Cardiac muscle cell (in vitro differentiated cells and primary cell): ENCODE results near the gene MUCL3. TPM values are rescaled to one million over a fixed set of nuclear protein-coding genes. Genes with fewer than 3 reads are reported as not detected.

Source experiments
- DNase-seq, 2 donors: peaks; one replicate each; pipeline versions ENCODE4 v3.0.0 to v3.0.0-alpha.2; 2010 to 2017; ENCODE audit warnings: low read depth in 1 of 2, low spot score in 1 of 2
- H3K27ac ChIP-seq: fragments of 200-600 bp; sonication (generic); 2 replicates; pipeline ENCODE4 v1.5.1; 2016
- H3K27me3 ChIP-seq: fragments of 200-600 bp; sonication (generic); 2 replicates; pipeline ENCODE4 v1.6.0; 2016; ENCODE audit warnings: control low read depth
- H3K36me3 ChIP-seq: fragments of 200-600 bp; sonication (generic); 2 replicates; pipeline ENCODE4 v1.5.1; 2016; ENCODE audit warnings: control low read depth
- H3K4me1 ChIP-seq: fragments of 200-600 bp; sonication (generic); 2 replicates; pipeline ENCODE4 v1.8.1; 2017; ENCODE audit warnings: low read depth, mild to moderate bottlenecking, mixed run types
- H3K4me3 ChIP-seq: fragments of 200-600 bp; sonication (generic); 2 replicates; pipeline ENCODE4 v1.5.1; 2016; ENCODE audit warnings: mild to moderate bottlenecking
- H3K9me3 ChIP-seq: fragments of 200-600 bp; sonication (generic); 2 replicates; pipeline ENCODE4 v1.5.1; 2017; ENCODE audit warnings: low read depth, mild to moderate bottlenecking, control low read depth
- polyA plus RNA-seq: library from polyadenylated mRNA; unstranded; fragments of >200 nt; fragmentation: Nextera tagmentation; extraction: Ambion mirVana; gene quantifications from 2 replicates; pipeline ENCODE4 v1.2.1, GENCODE V29; 2016
- total RNA-seq: library from RNA; depleted of rRNA; stranded (reverse); fragments of >200 nt; gene quantifications from 2 replicates; pipeline ENCODE4 v1.2.3, GENCODE V29; 2016
- TF ChIP-seq, protein P1 (sequence below): IDR thresholded peaks from 2 replicates; pipeline ENCODE4 v1.5.1; 2012; ENCODE audit warnings: low read depth, mild to moderate bottlenecking, low read length

The MUCL3 gene, protein sequence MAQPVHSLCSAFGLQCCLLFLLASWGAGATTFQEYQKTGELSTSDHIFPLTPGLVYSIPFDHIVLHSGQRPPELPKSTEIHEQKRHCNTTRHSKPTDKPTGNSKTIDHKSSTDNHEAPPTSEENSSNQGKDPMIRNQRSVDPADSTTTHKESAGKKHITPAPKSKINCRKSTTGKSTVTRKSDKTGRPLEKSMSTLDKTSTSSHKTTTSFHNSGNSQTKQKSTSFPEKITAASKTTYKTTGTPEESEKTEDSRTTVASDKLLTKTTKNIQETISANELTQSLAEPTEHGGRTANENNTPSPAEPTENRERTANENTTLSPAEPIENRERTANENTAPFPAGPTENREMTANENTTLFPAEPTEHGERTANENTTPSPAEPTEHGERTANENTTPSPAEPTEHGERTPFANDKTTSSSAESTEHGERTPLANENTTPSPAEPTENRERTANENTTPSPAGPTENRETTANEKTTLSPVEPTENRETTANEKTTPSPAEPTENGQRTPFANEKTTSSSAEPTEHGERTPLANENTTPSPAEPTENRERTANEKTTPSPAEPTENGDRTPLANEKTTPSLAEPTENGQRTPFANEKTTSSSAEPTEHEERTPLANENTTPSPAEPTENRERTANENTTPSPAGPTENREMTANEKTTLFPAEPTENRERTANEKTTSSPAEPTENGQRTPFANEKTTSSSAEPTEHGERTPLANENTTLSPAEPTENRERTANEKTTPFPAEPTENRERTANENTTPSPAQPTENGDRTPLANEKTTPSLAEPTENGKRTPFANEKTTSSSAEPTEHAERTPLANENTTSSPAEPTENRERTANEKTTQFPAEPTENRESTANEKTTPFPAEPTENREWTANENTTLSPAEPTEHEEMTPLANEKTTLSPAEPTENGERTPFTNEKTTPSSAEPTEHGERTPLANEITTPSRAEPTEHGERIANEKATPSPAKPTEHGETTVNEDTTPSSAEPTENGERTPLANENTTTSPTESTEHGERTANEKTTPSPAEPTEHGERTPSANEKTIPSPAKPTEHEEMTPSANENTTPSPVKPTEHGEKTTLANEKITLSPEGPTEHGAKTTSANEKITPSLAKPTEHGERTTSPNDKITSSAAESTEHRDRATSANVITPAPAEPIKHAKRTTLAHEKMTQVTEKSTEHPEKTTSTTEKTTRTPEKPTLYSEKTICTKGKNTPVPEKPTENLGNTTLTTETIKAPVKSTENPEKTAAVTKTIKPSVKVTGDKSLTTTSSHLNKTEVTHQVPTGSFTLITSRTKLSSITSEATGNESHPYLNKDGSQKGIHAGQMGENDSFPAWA (N-terminal part only)
- not detected in 2 replicates for total RNA-seq
- 0.12 TPM in 1 of 2 replicates, not detected in the other for polyA plus RNA-seq

DNA sequence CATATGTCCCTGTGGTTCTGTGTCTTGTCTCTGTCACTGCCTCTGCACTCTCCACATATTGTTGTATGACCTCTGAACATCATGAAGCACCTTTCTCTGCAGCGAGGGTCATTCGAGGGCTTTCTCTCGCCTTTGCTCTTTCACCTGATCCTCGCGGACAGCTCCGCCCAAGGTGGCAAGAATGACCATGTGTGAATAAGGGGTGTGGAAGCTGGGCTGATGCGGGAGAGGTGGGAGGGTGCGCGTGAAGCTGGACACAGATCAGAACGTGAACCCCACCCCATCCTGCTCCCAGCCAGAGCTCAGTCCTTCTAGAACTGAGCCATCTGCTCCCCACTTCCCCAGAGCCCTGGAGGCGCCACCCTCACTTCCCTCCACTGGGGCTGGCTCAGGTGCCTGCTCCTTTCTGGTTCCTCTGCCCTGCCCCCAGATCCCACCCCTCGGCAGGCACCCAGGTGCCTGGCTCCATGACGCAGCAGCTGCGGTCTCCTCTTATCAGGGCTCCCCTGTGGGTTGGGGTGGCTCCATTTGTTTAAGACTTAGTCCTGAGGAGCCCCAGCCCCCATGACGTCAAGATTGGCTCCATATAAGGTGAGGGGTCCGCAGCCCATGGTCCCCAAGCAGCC, at the start of gene MUCL3:
TSS of gene MUCL3 (plus strand) at position 613 of the 626 bp plus-strand sequence. CDS start 27 bp downstream, outside the sequence.
- TF ChIP-seq, protein P1, sequence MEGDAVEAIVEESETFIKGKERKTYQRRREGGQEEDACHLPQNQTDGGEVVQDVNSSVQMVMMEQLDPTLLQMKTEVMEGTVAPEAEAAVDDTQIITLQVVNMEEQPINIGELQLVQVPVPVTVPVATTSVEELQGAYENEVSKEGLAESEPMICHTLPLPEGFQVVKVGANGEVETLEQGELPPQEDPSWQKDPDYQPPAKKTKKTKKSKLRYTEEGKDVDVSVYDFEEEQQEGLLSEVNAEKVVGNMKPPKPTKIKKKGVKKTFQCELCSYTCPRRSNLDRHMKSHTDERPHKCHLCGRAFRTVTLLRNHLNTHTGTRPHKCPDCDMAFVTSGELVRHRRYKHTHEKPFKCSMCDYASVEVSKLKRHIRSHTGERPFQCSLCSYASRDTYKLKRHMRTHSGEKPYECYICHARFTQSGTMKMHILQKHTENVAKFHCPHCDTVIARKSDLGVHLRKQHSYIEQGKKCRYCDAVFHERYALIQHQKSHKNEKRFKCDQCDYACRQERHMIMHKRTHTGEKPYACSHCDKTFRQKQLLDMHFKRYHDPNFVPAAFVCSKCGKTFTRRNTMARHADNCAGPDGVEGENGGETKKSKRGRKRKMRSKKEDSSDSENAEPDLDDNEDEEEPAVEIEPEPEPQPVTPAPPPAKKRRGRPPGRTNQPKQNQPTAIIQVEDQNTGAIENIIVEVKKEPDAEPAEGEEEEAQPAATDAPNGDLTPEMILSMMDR = no peak
- no peaks in the 10 kb centered on the region for H3K27me3 ChIP-seq

DNA sequence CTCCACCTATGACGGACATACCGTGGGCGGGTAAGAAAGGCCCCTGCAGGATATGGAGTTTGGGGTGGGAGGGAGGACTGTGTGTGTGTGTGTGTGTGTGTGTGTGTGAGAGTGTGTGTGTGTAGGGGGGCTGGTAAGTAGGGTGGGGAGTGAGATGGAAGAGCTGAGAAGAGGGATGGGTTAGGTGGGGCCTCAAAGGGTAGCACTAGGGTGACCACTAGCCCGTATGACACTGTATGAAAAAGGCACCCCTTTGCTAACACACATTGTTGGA, 49.4 kb upstream of the MUCL3 start:
- no peak for DNase-seq
- Histone ChIP-seq H3K4me3 (no peak overlapping the region), H3K27ac (no peak overlapping the region), H3K27me3 (no peaks in the 10 kb centered on the region), H3K9me3 (no peaks in the 10 kb centered on the region), H3K36me3 (peaks cover 20% of the 10 kb centered on the region), H3K4me1 (peaks cover 8% of the 10 kb centered on the region)
- TF ChIP-seq, protein P1 = no peak

More for the DNA sequence above, at the start of gene MUCL3:
- Histone ChIP-seq H3K4me3 (no peak within 1 kb of the TSS), H3K4me1 (no peaks in the 10 kb centered on the region), H3K36me3 (no peaks in the 10 kb centered on the region), H3K27ac (no peak within 1 kb of the TSS), H3K9me3 (no peaks in the 10 kb centered on the region)
- DNase-seq = no peak

DNA sequence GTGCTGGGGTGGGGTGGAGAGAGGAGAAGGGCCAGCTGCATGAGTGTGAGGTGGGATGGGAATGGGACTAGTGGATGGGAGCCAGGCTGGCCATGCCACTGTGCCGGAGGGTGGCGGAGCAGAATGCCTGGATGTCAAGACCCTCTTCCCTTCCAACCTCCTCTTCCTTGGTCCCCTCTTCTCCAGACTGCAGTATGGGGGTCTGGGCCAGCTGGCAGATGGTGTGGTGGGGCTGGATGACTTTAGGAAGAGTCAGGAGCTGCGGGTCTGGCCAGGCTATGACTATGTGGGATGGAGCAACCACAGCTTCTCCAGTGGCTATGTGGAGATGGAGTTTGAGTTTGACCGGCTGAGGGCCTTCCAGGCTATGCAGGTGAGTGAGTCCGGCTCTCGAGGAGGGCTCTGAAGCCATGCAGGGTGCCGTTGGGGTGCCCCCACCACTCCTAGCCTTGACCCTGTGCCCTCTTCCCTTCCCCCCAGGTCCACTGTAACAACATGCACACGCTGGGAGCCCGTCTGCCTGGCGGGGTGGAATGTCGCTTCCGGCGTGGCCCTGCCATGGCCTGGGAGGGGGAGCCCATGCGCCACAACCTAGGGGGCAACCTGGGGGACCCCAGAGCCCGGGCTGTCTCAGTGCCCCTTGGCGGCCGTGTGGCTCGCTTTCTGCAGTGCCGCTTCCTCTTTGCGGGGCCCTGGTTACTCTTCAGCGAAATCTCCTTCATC, 48.8 kb upstream of the MUCL3 start:
- Histone ChIP-seq H3K36me3 (peaks cover 20% of the 10 kb centered on the region), H3K27ac (no peak overlapping the region), H3K9me3 (no peaks in the 10 kb centered on the region), H3K27me3 (no peaks in the 10 kb centered on the region), H3K4me1 (peaks cover 2% of the 10 kb centered on the region), H3K4me3 (no peak overlapping the region)
- no peak for DNase-seq
- TF ChIP-seq, protein P1 = no peak

DNA sequence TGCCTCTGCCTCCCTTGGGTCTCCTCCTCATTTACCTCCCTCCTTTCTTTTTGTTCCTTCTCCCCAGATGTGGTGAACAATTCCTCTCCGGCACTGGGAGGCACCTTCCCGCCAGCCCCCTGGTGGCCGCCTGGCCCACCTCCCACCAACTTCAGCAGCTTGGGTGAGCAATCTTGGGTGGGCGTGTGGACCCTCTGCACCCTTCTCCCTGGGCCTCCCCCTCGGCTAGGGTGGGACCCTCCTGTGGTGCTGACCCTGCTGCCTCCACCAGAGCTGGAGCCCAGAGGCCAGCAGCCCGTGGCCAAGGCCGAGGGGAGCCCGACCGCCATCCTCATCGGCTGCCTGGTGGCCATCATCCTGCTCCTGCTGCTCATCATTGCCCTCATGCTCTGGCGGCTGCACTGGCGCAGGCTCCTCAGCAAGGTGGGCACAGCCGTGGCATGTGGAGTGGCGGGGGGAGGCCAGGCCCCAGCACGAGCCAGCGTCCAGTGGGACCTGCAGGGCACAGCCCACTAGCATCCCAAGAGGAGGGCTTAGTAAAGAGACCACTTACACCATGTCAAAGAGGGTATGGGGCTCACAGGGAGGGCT, 47.7 kb upstream of the MUCL3 start:
- Histone ChIP-seq H3K27me3 (no peaks in the 10 kb centered on the region), H3K27ac (no peak overlapping the region), H3K9me3 (no peaks in the 10 kb centered on the region), H3K4me3 (no peak overlapping the region), H3K4me1 (no peaks in the 10 kb centered on the region), H3K36me3 (peaks cover 28% of the 10 kb centered on the region)
- DNase-seq = no peak
- TF ChIP-seq, protein P1 = peak; percentile 21
